Progenitor cell of endocrine pancreas (in vitro differentiated cells): ENCODE results near the gene NCF4. TPM values are rescaled to one million over a fixed set of nuclear protein-coding genes. Genes with fewer than 3 reads are reported as not detected.

Experiments used
- DNase-seq: peaks from one replicate; pipeline ENCODE4 v3.0.0; 2021; ENCODE audit warnings: low spot score; ENCODE audit not compliant: unreplicated experiment
- H3K27ac Mint-ChIP-seq: 2 replicates; pipeline ENCODE4 v1.8.0; 2021; ENCODE audit warnings: mild to moderate bottlenecking, moderate library complexity, mixed read lengths
- H3K27me3 Mint-ChIP-seq: 2 replicates; pipeline ENCODE4 v1.8.0; 2021; ENCODE audit warnings: mixed read lengths
- H3K36me3 Mint-ChIP-seq: 2 replicates; pipeline ENCODE4 v1.8.0; 2022; ENCODE audit warnings: mixed read lengths; ENCODE audit not compliant: insufficient read depth
- H3K4me1 Mint-ChIP-seq: 2 replicates; pipeline ENCODE4 v1.8.0; 2021; ENCODE audit warnings: low read depth, mixed read lengths
- H3K4me3 Mint-ChIP-seq: 2 replicates; pipeline ENCODE4 v1.8.0; 2021; ENCODE audit warnings: low read depth, mild to moderate bottlenecking, moderate library complexity, mixed read lengths
- H3K9me3 Mint-ChIP-seq: 2 replicates; pipeline ENCODE4 v1.8.0; 2021; ENCODE audit warnings: low read depth, mixed read lengths
- CTCF ChIP-seq: fragments of 200-600 bp; sonication (generic); IDR thresholded peaks from one replicate; pipeline ENCODE4 v1.5.0; 2021; ENCODE audit warnings: antibody characterized with exemption, mild to moderate bottlenecking; ENCODE audit not compliant: unreplicated experiment
- total RNA-seq: library from RNA; stranded (reverse); gene quantifications from 2 replicates; pipeline ENCODE4 v1.2.1, GENCODE V29; 2021

NCF4 gene
- total RNA-seq, 1 donor from 2014 or later: not detected

GRCh38 chr22:36894266-36894665, 33.5 kb downstream of the NCF4 start:
- no peak overlapping the region for H3K4me3 Mint-ChIP-seq
- H3K27me3 Mint-ChIP-seq: peaks cover 37% of the 10 kb centered on the region
- H3K36me3 Mint-ChIP-seq: no peaks in the 10 kb centered on the region

GRCh38 chr22:36897611-36898010, 36.8 kb downstream of the NCF4 start:
- Mint-ChIP-seq H3K4me3 (no peak overlapping the region), H3K9me3 (peaks cover 7% of the 10 kb centered on the region), H3K27ac (no peak overlapping the region), H3K36me3 (no peaks in the 10 kb centered on the region), H3K4me1 (no peaks in the 10 kb centered on the region), H3K27me3 (peaks cover 47% of the 10 kb centered on the region)
- DNase-seq: no peak
- no peak for TF ChIP-seq CTCF

More at GRCh38 chr22:36894266-36894665, 33.5 kb downstream of the NCF4 start:
- Mint-ChIP-seq H3K9me3 (peaks cover 7% of the 10 kb centered on the region), H3K4me1 (no peaks in the 10 kb centered on the region), H3K27ac (no peak overlapping the region)
- DNase-seq: no peak
- no peak for TF ChIP-seq CTCF

- H3K4me1 Mint-ChIP-seq: no peaks in the 10 kb centered on the region
- TF ChIP-seq CTCF: no peak
- H3K4me3 Mint-ChIP-seq: no peak overlapping the region
- no peak overlapping the region for H3K27ac Mint-ChIP-seq
- H3K9me3 Mint-ChIP-seq: peaks cover 7% of the 10 kb centered on the region
- H3K36me3 Mint-ChIP-seq: no peaks in the 10 kb centered on the region
- H3K27me3 Mint-ChIP-seq: peaks cover 52% of the 10 kb centered on the region
- DNase-seq: no peak
Measured at GRCh38 chr22:36898690-36899089, 37.9 kb downstream of the NCF4 start.

GRCh38 chr22:36899498-36899897, 38.7 kb downstream of the NCF4 start:
- no peaks in the 10 kb centered on the region for H3K36me3 Mint-ChIP-seq
- no peak overlapping the region for H3K27ac Mint-ChIP-seq
- no peak for DNase-seq
- H3K4me1 Mint-ChIP-seq: no peaks in the 10 kb centered on the region
- peaks cover 49% of the 10 kb centered on the region for H3K27me3 Mint-ChIP-seq
- no peak for TF ChIP-seq CTCF
- peaks cover 7% of the 10 kb centered on the region for H3K9me3 Mint-ChIP-seq
- no peak overlapping the region for H3K4me3 Mint-ChIP-seq

- Mint-ChIP-seq H3K4me1 (no peaks in the 10 kb centered on the region), H3K36me3 (no peaks in the 10 kb centered on the region), H3K4me3 (no peak overlapping the region), H3K9me3 (peaks cover 3% of the 10 kb centered on the region), H3K27ac (no peak overlapping the region), H3K27me3 (peaks cover 47% of the 10 kb centered on the region)
- no peak for DNase-seq
- no peak for TF ChIP-seq CTCF
Measured at GRCh38 chr22:36900225-36900624, 39.4 kb downstream of the NCF4 start.
